H9 (cell line): Measurements from ENCODE around the gene DHX35. TPM values are rescaled to one million over a fixed set of nuclear protein-coding genes. Genes with fewer than 3 reads are reported as not detected.
A peak's percentile ranks its signal among the peaks of the same experiment; 100 is the strongest.

Experiments
- DNase-seq: peaks from one replicate; pipeline ENCODE4 v3.0.0-alpha.2; 2017
- H2AFZ ChIP-seq: one replicate; pipeline ENCODE4 v1.6.1; 2013; ENCODE audit warnings: mild to moderate bottlenecking, low read length, control low read depth, moderate library complexity
- H2AK5ac ChIP-seq: 2 replicates; pipeline ENCODE4 v1.6.1; 2013; ENCODE audit warnings: low read length, control low read depth, mixed read lengths; ENCODE audit not compliant: insufficient read length
- H2BK120ac ChIP-seq: one replicate; pipeline ENCODE4 v1.6.1; 2013; ENCODE audit warnings: low read depth, mild to moderate bottlenecking, low read length, control low read depth, inconsistent platforms; ENCODE audit not compliant: poor library complexity, severe bottlenecking
- H2BK12ac ChIP-seq: 2 replicates; pipeline ENCODE4 v1.6.1; 2013; ENCODE audit warnings: low read length, control low read depth, mixed read lengths, low read depth; ENCODE audit not compliant: insufficient read length
- H2BK15ac ChIP-seq: 2 replicates; pipeline ENCODE4 v1.6.1; 2013; ENCODE audit warnings: low read depth, low read length, control low read depth
- H2BK20ac ChIP-seq: one replicate; pipeline ENCODE4 v1.6.1; 2013; ENCODE audit warnings: low read depth, mild to moderate bottlenecking, low read length, control low read depth, inconsistent platforms; ENCODE audit not compliant: poor library complexity, severe bottlenecking
- H2BK5ac ChIP-seq: 2 replicates; pipeline ENCODE4 v1.6.1; 2013; ENCODE audit warnings: low read length, control low read depth, mixed read lengths; ENCODE audit not compliant: insufficient read length
- H3K14ac ChIP-seq: 2 replicates; pipeline ENCODE4 v1.6.1; 2013; ENCODE audit warnings: low read length, control low read depth; ENCODE audit not compliant: insufficient read depth
- H3K18ac ChIP-seq: 2 replicates; pipeline ENCODE4 v1.6.1; 2013; ENCODE audit warnings: low read depth, mild to moderate bottlenecking, mixed read lengths, low read length, control low read depth; ENCODE audit not compliant: insufficient read length
- H3K23ac ChIP-seq: 2 replicates; pipeline ENCODE4 v1.6.1; 2013; ENCODE audit warnings: low read length, control low read depth, mixed read lengths, low read depth; ENCODE audit not compliant: insufficient read length
- H3K23me2 ChIP-seq: 2 replicates; pipeline ENCODE4 v1.6.1; 2013; ENCODE audit warnings: low read depth, mild to moderate bottlenecking, mixed read lengths, low read length, control low read depth; ENCODE audit not compliant: insufficient read length, poor library complexity, severe bottlenecking
- H3K27ac ChIP-seq: 2 replicates; pipeline ENCODE4 v1.5.1; 2013; ENCODE audit warnings: low read length, control low read depth, mixed read lengths, low read depth; ENCODE audit not compliant: insufficient read length
- H3K27me3 ChIP-seq: 2 replicates; pipeline ENCODE4 v1.6.1; 2013; ENCODE audit warnings: low read length, control low read depth, inconsistent platforms; ENCODE audit not compliant: insufficient read depth
- H3K4ac ChIP-seq: 2 replicates; pipeline ENCODE4 v1.6.1; 2013; ENCODE audit warnings: low read depth, mild to moderate bottlenecking, control low read depth, inconsistent platforms, low read length, moderate library complexity
- H3K4me1 ChIP-seq: 2 replicates; pipeline ENCODE4 v1.6.1; 2013; ENCODE audit warnings: low read length, control low read depth, inconsistent platforms; ENCODE audit not compliant: insufficient read depth
- H3K4me2 ChIP-seq: 2 replicates; pipeline ENCODE4 v1.6.1; 2013; ENCODE audit warnings: low read length, control low read depth, mixed read lengths; ENCODE audit not compliant: insufficient read length, insufficient read depth
- H3K56ac ChIP-seq: 2 replicates; pipeline ENCODE4 v1.6.1; 2013; ENCODE audit warnings: low read depth, mild to moderate bottlenecking, mixed read lengths, low read length, control low read depth; ENCODE audit not compliant: insufficient read length
- H3K79me1 ChIP-seq: 2 replicates; pipeline ENCODE4 v1.6.1; 2013; ENCODE audit warnings: low read depth, mild to moderate bottlenecking, moderate library complexity, low read length, control low read depth, inconsistent platforms; ENCODE audit not compliant: insufficient read depth, poor library complexity, severe bottlenecking
- H3K79me2 ChIP-seq: 2 replicates; pipeline ENCODE4 v1.6.1; 2013; ENCODE audit warnings: low read length, control low read depth, inconsistent platforms; ENCODE audit not compliant: insufficient read depth
- H3K9ac ChIP-seq: 2 replicates; pipeline ENCODE4 v1.6.1; 2013; ENCODE audit warnings: low read length, control low read depth, mixed read lengths; ENCODE audit not compliant: insufficient read length; ENCODE audit errors: extremely low read depth
- H3K9me3 ChIP-seq: one replicate; pipeline ENCODE4 v1.6.1; 2013; ENCODE audit warnings: low read depth, low read length, inconsistent platforms; ENCODE audit not compliant: control insufficient read depth
- H3T11ph ChIP-seq: one replicate; pipeline ENCODE4 v1.6.1; 2013; ENCODE audit warnings: mild to moderate bottlenecking, low read length, control low read depth, inconsistent platforms
- H4K20me1 ChIP-seq: one replicate; pipeline ENCODE4 v1.6.1; 2013; ENCODE audit not compliant: control insufficient read depth, insufficient read length, insufficient read depth
- H4K5ac ChIP-seq: 2 replicates; pipeline ENCODE4 v1.6.1; 2013; ENCODE audit warnings: low read depth, mild to moderate bottlenecking, mixed read lengths, low read length, control low read depth; ENCODE audit not compliant: insufficient read length
- H4K8ac ChIP-seq: replicated peaks from 2 replicates; pipeline ENCODE4 v1.6.1; 2013; ENCODE audit warnings: low read length, control low read depth, mixed read lengths, low read depth; ENCODE audit not compliant: insufficient read length
- H4K91ac ChIP-seq: 2 replicates; pipeline ENCODE4 v1.6.1; 2013; ENCODE audit warnings: low read depth, mild to moderate bottlenecking, moderate library complexity, mixed read lengths, low read length, control low read depth; ENCODE audit not compliant: insufficient read length
- H3K27ac Mint-ChIP-seq, 3 experiments: 2 replicates in 2 of 3; 3 replicates in 1 of 3; pipeline ENCODE4 v1.8.0; 2020 to 2021; ENCODE audit warnings: mixed read lengths in 3 of 3, mild to moderate bottlenecking in 1 of 3, moderate library complexity in 1 of 3
- H3K27me3 Mint-ChIP-seq: 2 replicates; pipeline ENCODE4 v1.8.0; 2021; ENCODE audit warnings: low read depth, mild to moderate bottlenecking, moderate library complexity, mixed read lengths
- H3K36me3 Mint-ChIP-seq, 3 experiments: 2 replicates in 2 of 3; 3 replicates in 1 of 3; pipeline ENCODE4 v1.8.0; 2020 to 2021; ENCODE audit warnings: low read depth in 3 of 3, mixed read lengths in 3 of 3; ENCODE audit not compliant: insufficient read depth in 1 of 3
- H3K4me1 Mint-ChIP-seq, 2 experiments: 2 replicates each; pipeline ENCODE4 v1.8.0; 2020; ENCODE audit warnings: mixed read lengths in 2 of 2
- H3K4me3 Mint-ChIP-seq, 2 experiments: 2 replicates in 1 of 2; 3 replicates in 1 of 2; pipeline ENCODE4 v1.8.0; 2020 to 2021; ENCODE audit warnings: mild to moderate bottlenecking in 2 of 2, mixed read lengths in 2 of 2, moderate library complexity in 1 of 2
- H3K9me3 Mint-ChIP-seq, 2 experiments: 2 replicates in 1 of 2; 3 replicates in 1 of 2; pipeline ENCODE4 v1.8.0; 2020; ENCODE audit warnings: mild to moderate bottlenecking in 2 of 2, mixed read lengths in 2 of 2, moderate library complexity in 1 of 2
- CTCF ChIP-seq: fragments of 200-600 bp; sonication (generic); conservative IDR thresholded peaks from 3 replicates; pipeline ENCODE4 v1.8.0; 2021; ENCODE audit warnings: antibody characterized with exemption, mild to moderate bottlenecking
- WGBS: extraction: QIAGEN DNeasy Blood & Tissue Kit; methylation state at CpG from one replicate; pipeline ENCODE4 v1.1.7; 2013; ENCODE audit warnings: missing lambda C conversion rate, low lambda C conversion rate, mixed read lengths; ENCODE audit not compliant: insufficient read length; ENCODE audit errors: extremely low coverage; 5-methylcytosine and 5-hydroxymethylcytosine counted together
- total RNA-seq: library from RNA; stranded (reverse); gene quantifications from 2 replicates; pipeline ENCODE4 v1.2.1, GENCODE V29; 2021

DHX35 gene
- total RNA-seq, 1 experiment from 2014 or later = 14.4 TPM

- H2BK20ac ChIP-seq = no peak overlapping the region
- TF ChIP-seq CTCF = no peak
- no peaks in the 10 kb centered on the region for H3K79me1 ChIP-seq
- no peaks in the 10 kb centered on the region for H3K79me2 ChIP-seq
- no peak overlapping the region for H3K27ac ChIP-seq
- Mint-ChIP-seq H3K27ac (peak overlapping the region in 1 of 3 experiments; percentile 57; a peak in 1 of 7 replicates), H3K27me3 (no peaks in the 10 kb centered on the region), H3K36me3 (peaks cover 17 to 43% (median 30%) of the 10 kb centered on the region in 3 experiments; a peak in 6 of 7 replicates), H3K4me3 (no peak overlapping the region), H3K4me1 (no peaks in the 10 kb centered on the region), H3K9me3 (no peaks in the 10 kb centered on the region)
- no peaks in the 10 kb centered on the region for H4K20me1 ChIP-seq
- H2AK5ac ChIP-seq = no peak overlapping the region
- H3K18ac ChIP-seq = no peak overlapping the region
- H4K5ac ChIP-seq = no peak overlapping the region
- no peak overlapping the region for H4K91ac ChIP-seq
- H3K23me2 ChIP-seq = no peaks in the 10 kb centered on the region
- H3K14ac ChIP-seq = no peak overlapping the region
- H2BK5ac ChIP-seq = no peak overlapping the region
- DNase-seq = no peak
- H3K9ac ChIP-seq = no peak overlapping the region
- no peaks in the 10 kb centered on the region for H3K27me3 ChIP-seq
- no peak overlapping the region for H4K8ac ChIP-seq
- no peak overlapping the region for H3K56ac ChIP-seq
- no peak overlapping the region for H3K4me2 ChIP-seq
- no peak overlapping the region for H2BK120ac ChIP-seq
- H2BK12ac ChIP-seq = no peak overlapping the region
- H3K4ac ChIP-seq = no peak overlapping the region
- no peaks in the 10 kb centered on the region for H3K4me1 ChIP-seq
- WGBS = no CpG with 5 or more reads among the region's 15 CpGs
- no peak overlapping the region for H3T11ph ChIP-seq
- H3K9me3 ChIP-seq = no peaks in the 10 kb centered on the region
- no peak overlapping the region for H2AFZ ChIP-seq
- H2BK15ac ChIP-seq = no peak overlapping the region
- no peak overlapping the region for H3K23ac ChIP-seq
Measured at GRCh38 chr20:39042279-39043150, 80.4 kb downstream of the DHX35 start.
